Common myeloid progenitor, CD34-positive (primary cell): ENCODE measurements around the gene SDK1.

Source experiments
- CTCF ChIA-PET: fragments of 350-600 bp; sonication (Branson Sonifier 250); formaldehyde crosslinking; loops from one replicate; lab custom pipeline; 2021; ENCODE audit warnings: antibody characterized with exemption; lab: Charles Lee
- POLR2A ChIA-PET: fragments of 350-600 bp; sonication (Branson Sonifier 250); formaldehyde crosslinking; loops from one replicate; lab custom pipeline; 2021; ENCODE audit warnings: antibody characterized with exemption; lab: Charles Lee
- DNase-seq, 3 donors: peaks; one replicate each; pipeline versions ENCODE4 v3.0.0 to v3.0.0-alpha.2; 2013
- H3K27ac ChIP-seq, 2 experiments: 1 replicate in 1 of 2; 2 replicates in 1 of 2; pipeline ENCODE4 v1.7.0; 2013; ENCODE audit warnings: inconsistent platforms in 2 of 2, low read length in 2 of 2, mild to moderate bottlenecking in 2 of 2, low read depth in 1 of 2, moderate library complexity in 1 of 2; ENCODE audit not compliant: severe bottlenecking in 2 of 2, insufficient read depth in 1 of 2, poor library complexity in 1 of 2
- H3K27me3 ChIP-seq, 5 experiments: replicated peaks in 2 of 5; 1 replicate in 3 of 5; 2 replicates in 2 of 5; pipeline versions ENCODE4 v1.6.1 to v1.7.0; 2013; ENCODE audit warnings: low read length in 4 of 5, mild to moderate bottlenecking in 2 of 5, moderate library complexity in 2 of 5, inconsistent platforms in 1 of 5; ENCODE audit not compliant: insufficient read depth in 5 of 5, control insufficient read depth in 4 of 5
- H3K36me3 ChIP-seq, 4 experiments: 1 replicate in 2 of 4; 2 replicates in 2 of 4; pipeline versions ENCODE4 v1.6.1 to v1.7.0; 2013; ENCODE audit warnings: low read length in 3 of 4, control low read depth in 1 of 4, mild to moderate bottlenecking in 1 of 4; ENCODE audit not compliant: control insufficient read depth in 4 of 4, insufficient read depth in 4 of 4
- H3K4me1 ChIP-seq, 4 experiments: 1 replicate in 3 of 4; 2 replicates in 1 of 4; pipeline versions ENCODE4 v1.6.1 to v1.7.1; 2013; ENCODE audit warnings: low read length in 3 of 4, mild to moderate bottlenecking in 3 of 4, control low read depth in 1 of 4, inconsistent platforms in 1 of 4, moderate library complexity in 1 of 4; ENCODE audit not compliant: control insufficient read depth in 4 of 4, insufficient read depth in 4 of 4; ENCODE audit errors: control extremely low read depth in 1 of 4
- H3K4me3 ChIP-seq, 7 experiments: 1 replicate in 4 of 7; 2 replicates in 3 of 7; pipeline versions ENCODE4 v1.5.1 to v1.7.0; 2013; ENCODE audit warnings: mild to moderate bottlenecking in 7 of 7, low read length in 6 of 7, moderate library complexity in 6 of 7, inconsistent platforms in 2 of 7, low read depth in 2 of 7, control low read depth in 1 of 7; ENCODE audit not compliant: insufficient read depth in 4 of 7, control insufficient read depth in 1 of 7; ENCODE audit errors: extremely low read depth in 1 of 7
- H3K9me3 ChIP-seq, 5 experiments: 1 replicate in 4 of 5; 2 replicates in 1 of 5; pipeline versions ENCODE4 v1.6.1 to v1.7.1; 2013; ENCODE audit warnings: low read length in 4 of 5, mild to moderate bottlenecking in 2 of 5, inconsistent platforms in 1 of 5, low read depth in 1 of 5, moderate library complexity in 1 of 5; ENCODE audit not compliant: control insufficient read depth in 4 of 5, insufficient read depth in 2 of 5; ENCODE audit errors: control extremely low read depth in 1 of 5
- WGBS: methylation state at CpG from one replicate; pipeline ENCODE4 v1.1.5; 2013; ENCODE audit not compliant: insufficient coverage; 5-methylcytosine and 5-hydroxymethylcytosine counted together

Gene SDK1

GRCh38 chr7:3780016-3780415 lies 479.0 kb downstream of the SDK1 start:
- POLR2A ChIA-PET, result no interaction called here
- no peak for DNase-seq
- CTCF ChIA-PET, result no interaction called here

GRCh38 chr7:3780525-3780924 lies 479.5 kb downstream of the SDK1 start:
- no peak for DNase-seq
- no peak overlapping the region for H3K27ac ChIP-seq
- WGBS, result 87% methylated on average over 2 of the region's 2 CpGs
- peaks cover 0 to 3% (median 0%) of the 10 kb centered on the region in 5 experiments for H3K27me3 ChIP-seq
- no peak overlapping the region for H3K4me3 ChIP-seq
- peaks cover 0 to 20% (median 17%) of the 10 kb centered on the region in 5 experiments for H3K9me3 ChIP-seq
- no peaks in the 10 kb centered on the region for H3K36me3 ChIP-seq
- ChIA-PET CTCF (no interaction called here), POLR2A (no interaction called here)
- H3K4me1 ChIP-seq, result no peaks in the 10 kb centered on the region

More at GRCh38 chr7:3780016-3780415, 479.0 kb downstream of the SDK1 start:
- Histone ChIP-seq H3K27me3 (peaks cover 0 to 3% (median 0%) of the 10 kb centered on the region in 5 experiments), H3K9me3 (peaks cover 0 to 20% (median 17%) of the 10 kb centered on the region in 5 experiments), H3K27ac (no peak overlapping the region), H3K36me3 (no peaks in the 10 kb centered on the region), H3K4me1 (no peaks in the 10 kb centered on the region), H3K4me3 (no peak overlapping the region)
- 100% methylated on average over 1 of the region's 2 CpGs for WGBS

GRCh38 chr7:3781607-3782006 lies 480.6 kb downstream of the SDK1 start:
- Histone ChIP-seq H3K9me3 (peaks cover 0 to 20% (median 17%) of the 10 kb centered on the region in 5 experiments), H3K4me1 (no peaks in the 10 kb centered on the region), H3K4me3 (no peak overlapping the region), H3K36me3 (no peaks in the 10 kb centered on the region), H3K27me3 (peaks cover 0 to 7% (median 2%) of the 10 kb centered on the region in 5 experiments), H3K27ac (no peak overlapping the region)
- ChIA-PET POLR2A (no interaction called here), CTCF (no interaction called here)
- 100% methylated on average over 1 of the region's 1 CpG for WGBS
- no peak for DNase-seq

- no peak overlapping the region for H3K27ac ChIP-seq
- WGBS, result 54% methylated on average over 13 of the region's 15 CpGs
- peaks cover 0 to 25% (median 10%) of the 10 kb centered on the region in 5 experiments for H3K27me3 ChIP-seq
- H3K36me3 ChIP-seq, result no peaks in the 10 kb centered on the region
- H3K4me3 ChIP-seq, result no peak overlapping the region
- ChIA-PET CTCF (no interaction called here), POLR2A (no interaction called here)
- H3K4me1 ChIP-seq, result no peaks in the 10 kb centered on the region
- DNase-seq, result no peak
- H3K9me3 ChIP-seq, result peaks cover 0 to 3% (median 0%) of the 10 kb centered on the region in 5 experiments
Measured at GRCh38 chr7:3787717-3788264, 486.7 kb downstream of the SDK1 start.

- H3K4me1 ChIP-seq, result no peaks in the 10 kb centered on the region
- peaks cover 0 to 25% (median 7%) of the 10 kb centered on the region in 5 experiments for H3K27me3 ChIP-seq
- ChIA-PET CTCF (no interaction called here), POLR2A (no interaction called here)
- no peak for DNase-seq
- H3K4me3 ChIP-seq, result no peak overlapping the region
- no peaks in the 10 kb centered on the region for H3K9me3 ChIP-seq
- no peaks in the 10 kb centered on the region for H3K36me3 ChIP-seq
- WGBS, result 100% methylated on average over 1 of the region's 2 CpGs
- no peak overlapping the region for H3K27ac ChIP-seq
Measured at GRCh38 chr7:3790803-3791202, 489.8 kb downstream of the SDK1 start.

GRCh38 chr7:3791327-3791726 lies 490.3 kb downstream of the SDK1 start:
- H3K27ac ChIP-seq, result no peak overlapping the region
- H3K4me3 ChIP-seq, result no peak overlapping the region
- CTCF ChIA-PET, result no interaction called here
- WGBS, result 90% methylated on average over 9 of the region's 9 CpGs
- H3K27me3 ChIP-seq, result peaks cover 0 to 25% (median 5%) of the 10 kb centered on the region in 5 experiments
- no peaks in the 10 kb centered on the region for H3K9me3 ChIP-seq
- H3K4me1 ChIP-seq, result no peaks in the 10 kb centered on the region
- H3K36me3 ChIP-seq, result no peaks in the 10 kb centered on the region
- POLR2A ChIA-PET, result no interaction called here
- no peak for DNase-seq

GRCh38 chr7:3795141-3795540 lies 494.1 kb downstream of the SDK1 start:
- CTCF ChIA-PET, result no interaction called here

More at GRCh38 chr7:3795141-3795540, 494.1 kb downstream of the SDK1 start:
- POLR2A ChIA-PET, result no interaction called here
- WGBS, result 100% methylated on average over 4 of the region's 4 CpGs
- no peaks in the 10 kb centered on the region for H3K4me1 ChIP-seq
- H3K27me3 ChIP-seq, result peaks cover 0 to 5% (median 0%) of the 10 kb centered on the region in 5 experiments
- no peak overlapping the region for H3K4me3 ChIP-seq
- no peak overlapping the region for H3K27ac ChIP-seq
- no peaks in the 10 kb centered on the region for H3K36me3 ChIP-seq
- no peaks in the 10 kb centered on the region for H3K9me3 ChIP-seq
- no peak for DNase-seq
